ENCODE measurements around the gene PRICKLE1.

- TF ChIP-seq, protein P1, sequence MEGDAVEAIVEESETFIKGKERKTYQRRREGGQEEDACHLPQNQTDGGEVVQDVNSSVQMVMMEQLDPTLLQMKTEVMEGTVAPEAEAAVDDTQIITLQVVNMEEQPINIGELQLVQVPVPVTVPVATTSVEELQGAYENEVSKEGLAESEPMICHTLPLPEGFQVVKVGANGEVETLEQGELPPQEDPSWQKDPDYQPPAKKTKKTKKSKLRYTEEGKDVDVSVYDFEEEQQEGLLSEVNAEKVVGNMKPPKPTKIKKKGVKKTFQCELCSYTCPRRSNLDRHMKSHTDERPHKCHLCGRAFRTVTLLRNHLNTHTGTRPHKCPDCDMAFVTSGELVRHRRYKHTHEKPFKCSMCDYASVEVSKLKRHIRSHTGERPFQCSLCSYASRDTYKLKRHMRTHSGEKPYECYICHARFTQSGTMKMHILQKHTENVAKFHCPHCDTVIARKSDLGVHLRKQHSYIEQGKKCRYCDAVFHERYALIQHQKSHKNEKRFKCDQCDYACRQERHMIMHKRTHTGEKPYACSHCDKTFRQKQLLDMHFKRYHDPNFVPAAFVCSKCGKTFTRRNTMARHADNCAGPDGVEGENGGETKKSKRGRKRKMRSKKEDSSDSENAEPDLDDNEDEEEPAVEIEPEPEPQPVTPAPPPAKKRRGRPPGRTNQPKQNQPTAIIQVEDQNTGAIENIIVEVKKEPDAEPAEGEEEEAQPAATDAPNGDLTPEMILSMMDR (IDR thresholded peaks at IDR 0.05; ENCODE audit: poor library complexity), result no peak
- TF ChIP-seq EZH2phosphoT487 (IDR thresholded peaks at IDR 0.05; ENCODE audit: low read depth, severe bottlenecking, unreplicated experiment), result no peak
These were observed 18.8 kb upstream of the PRICKLE1 start for GRCh38 chr12:42608196-42608825.

All from hepatocyte (in vitro differentiated cells).